ENCODE results near the gene ARID1B. TPM values are rescaled to one million over a fixed set of nuclear protein-coding genes. Genes with fewer than 3 reads are reported as not detected.

ARID1B gene
- total RNA-seq, 1 donor, result 55.0 TPM

GRCh38 chr6:156794546-156795354 lies 17.6 kb downstream of the ARID1B start:
- peaks cover 63% of the 10 kb centered on the region for H4K20me1 ChIP-seq (ENCODE audit: insufficient read depth, low read length)
- peaks cover 100% of the 10 kb centered on the region for H3K79me2 ChIP-seq (ENCODE audit: insufficient read depth, low read length)
- no peak overlapping the region for H2AFZ ChIP-seq (ENCODE audit: low read length)
- no peaks in the 10 kb centered on the region for H3K36me3 ChIP-seq (ENCODE audit: insufficient read depth, low read length)
- H3K4me2 ChIP-seq (ENCODE audit: insufficient read depth, low read length), result peak overlapping the region; percentile 75
- no peaks in the 10 kb centered on the region for H3K27me3 ChIP-seq (ENCODE audit: insufficient read depth, low read length)
- DNase-seq (ENCODE audit: insufficient read length, low spot score, missing footprints), result no peak
- TF ChIP-seq, protein P1, sequence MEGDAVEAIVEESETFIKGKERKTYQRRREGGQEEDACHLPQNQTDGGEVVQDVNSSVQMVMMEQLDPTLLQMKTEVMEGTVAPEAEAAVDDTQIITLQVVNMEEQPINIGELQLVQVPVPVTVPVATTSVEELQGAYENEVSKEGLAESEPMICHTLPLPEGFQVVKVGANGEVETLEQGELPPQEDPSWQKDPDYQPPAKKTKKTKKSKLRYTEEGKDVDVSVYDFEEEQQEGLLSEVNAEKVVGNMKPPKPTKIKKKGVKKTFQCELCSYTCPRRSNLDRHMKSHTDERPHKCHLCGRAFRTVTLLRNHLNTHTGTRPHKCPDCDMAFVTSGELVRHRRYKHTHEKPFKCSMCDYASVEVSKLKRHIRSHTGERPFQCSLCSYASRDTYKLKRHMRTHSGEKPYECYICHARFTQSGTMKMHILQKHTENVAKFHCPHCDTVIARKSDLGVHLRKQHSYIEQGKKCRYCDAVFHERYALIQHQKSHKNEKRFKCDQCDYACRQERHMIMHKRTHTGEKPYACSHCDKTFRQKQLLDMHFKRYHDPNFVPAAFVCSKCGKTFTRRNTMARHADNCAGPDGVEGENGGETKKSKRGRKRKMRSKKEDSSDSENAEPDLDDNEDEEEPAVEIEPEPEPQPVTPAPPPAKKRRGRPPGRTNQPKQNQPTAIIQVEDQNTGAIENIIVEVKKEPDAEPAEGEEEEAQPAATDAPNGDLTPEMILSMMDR (IDR thresholded peaks at IDR 0.05; ENCODE audit: extremely low read depth, low read depth, low read length), result no peak
- H3K4me3 ChIP-seq (ENCODE audit: insufficient read depth, low read length), result no peak overlapping the region
- no peaks in the 10 kb centered on the region for H3K9me3 ChIP-seq (ENCODE audit: low read depth, low read length)
- peak overlapping the region; percentile 20 for H3K27ac ChIP-seq (ENCODE audit: low read depth, low read length)
- H3K4me1 ChIP-seq (ENCODE audit: insufficient read depth, low read length), result no peaks in the 10 kb centered on the region

GRCh38 chr6:156795825-156796224 lies 18.6 kb downstream of the ARID1B start:
- Histone ChIP-seq H3K4me1 (ENCODE audit: insufficient read depth, low read length) (no peaks in the 10 kb centered on the region), H3K27ac (ENCODE audit: low read depth, low read length) (peak overlapping the region; percentile 20), H3K79me2 (ENCODE audit: insufficient read depth, low read length) (peaks cover 100% of the 10 kb centered on the region), H3K4me3 (ENCODE audit: insufficient read depth, low read length) (peak overlapping the region; percentile 67), H3K27me3 (ENCODE audit: insufficient read depth, low read length) (no peaks in the 10 kb centered on the region), H3K9me3 (ENCODE audit: low read depth, low read length) (no peaks in the 10 kb centered on the region), H4K20me1 (ENCODE audit: insufficient read depth, low read length) (peaks cover 58% of the 10 kb centered on the region), H2AFZ (ENCODE audit: low read length) (no peak overlapping the region), H3K4me2 (ENCODE audit: insufficient read depth, low read length) (peak overlapping the region; percentile 75), H3K36me3 (ENCODE audit: insufficient read depth, low read length) (no peaks in the 10 kb centered on the region)
- TF ChIP-seq, protein P1 (IDR thresholded peaks at IDR 0.05; ENCODE audit: extremely low read depth, low read depth, low read length), result no peak
- DNase-seq (ENCODE audit: insufficient read length, low spot score, missing footprints), result no peak

DNA sequence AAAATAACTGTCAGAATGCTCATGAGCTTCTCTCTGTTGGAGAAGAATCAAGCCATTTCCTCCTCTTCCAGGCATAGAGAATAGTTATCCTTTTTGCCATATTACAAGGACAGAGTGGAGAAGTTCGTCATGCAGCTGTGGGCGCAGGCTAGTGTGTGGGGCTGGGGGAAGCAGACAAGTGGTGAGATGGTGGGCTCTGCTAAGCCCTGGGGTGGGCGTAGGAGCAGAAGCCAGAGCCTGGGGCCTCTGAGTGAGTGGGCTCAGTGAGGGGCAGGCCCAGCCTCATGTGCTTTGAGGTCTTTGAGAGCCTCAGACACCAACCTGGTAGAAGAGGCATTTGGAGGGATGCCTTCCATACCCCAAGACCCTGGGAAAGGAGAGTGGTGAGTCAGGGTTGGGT lies 19.4 kb downstream of the ARID1B start:
- Histone ChIP-seq H3K9me3 (ENCODE audit: low read depth, low read length) (no peaks in the 10 kb centered on the region), H3K27ac (ENCODE audit: low read depth, low read length) (no peak overlapping the region), H2AFZ (ENCODE audit: low read length) (no peak overlapping the region), H3K36me3 (ENCODE audit: insufficient read depth, low read length) (no peaks in the 10 kb centered on the region), H4K20me1 (ENCODE audit: insufficient read depth, low read length) (peaks cover 51% of the 10 kb centered on the region), H3K79me2 (ENCODE audit: insufficient read depth, low read length) (peaks cover 100% of the 10 kb centered on the region), H3K4me2 (ENCODE audit: insufficient read depth, low read length) (no peak overlapping the region), H3K4me3 (ENCODE audit: insufficient read depth, low read length) (no peak overlapping the region), H3K4me1 (ENCODE audit: insufficient read depth, low read length) (no peaks in the 10 kb centered on the region), H3K27me3 (ENCODE audit: insufficient read depth, low read length) (no peaks in the 10 kb centered on the region)
- DNase-seq (ENCODE audit: insufficient read length, low spot score, missing footprints), result no peak
- TF ChIP-seq, protein P1 (IDR thresholded peaks at IDR 0.05; ENCODE audit: extremely low read depth, low read depth, low read length), result no peak

- Histone ChIP-seq H3K9me3 (ENCODE audit: low read depth, low read length) (no peaks in the 10 kb centered on the region), H3K4me1 (ENCODE audit: insufficient read depth, low read length) (no peaks in the 10 kb centered on the region), H3K79me2 (ENCODE audit: insufficient read depth, low read length) (peaks cover 99% of the 10 kb centered on the region), H3K27ac (ENCODE audit: low read depth, low read length) (no peak overlapping the region), H2AFZ (ENCODE audit: low read length) (no peak overlapping the region), H3K4me3 (ENCODE audit: insufficient read depth, low read length) (no peak overlapping the region), H3K36me3 (ENCODE audit: insufficient read depth, low read length) (no peaks in the 10 kb centered on the region), H3K4me2 (ENCODE audit: insufficient read depth, low read length) (no peak overlapping the region), H3K27me3 (ENCODE audit: insufficient read depth, low read length) (no peaks in the 10 kb centered on the region), H4K20me1 (ENCODE audit: insufficient read depth, low read length) (peaks cover 40% of the 10 kb centered on the region)
- TF ChIP-seq, protein P1 (IDR thresholded peaks at IDR 0.05; ENCODE audit: extremely low read depth, low read depth, low read length), result no peak
- DNase-seq (ENCODE audit: insufficient read length, low spot score, missing footprints), result no peak
These were observed 20.9 kb downstream of the ARID1B start for GRCh38 chr6:156797901-156798735.
